ENCODE results near the gene RFX1. TPM values are rescaled to one million over a fixed set of nuclear protein-coding genes. Genes with fewer than 3 reads are reported as not detected.

The RFX1 gene
- total and polyA plus RNA-seq, 9 of the 15 experiments (the other 6 are each of a cell fraction or from before 2014, with no cell fraction given), result 0.14 to 19.3 (median 1.2) TPM

- TF ChIP-seq GTF2B (IDR thresholded peaks at IDR 0.05; ENCODE audit: extremely low read depth, insufficient read length) (no peak), L3MBTL2 (IDR thresholded peaks at IDR 0.05) (peak; percentile 60), ESRRA (IDR thresholded peaks at IDR 0.05; ENCODE audit: borderline replicate concordance, low read depth) (peak; percentile 28; the same call in 1 of the 2 replicates), ZNF592 (IDR thresholded peaks at IDR 0.05) (peak; percentile 60), MLLT1 (IDR thresholded peaks at IDR 0.05) (peak in 1 of 2 experiments; percentile 24; a peak in 1 of 4 replicates), RNF219 (CRISPR knock-in tag; IDR thresholded peaks at IDR 0.05) (no peak), MBD1 (CRISPR knock-in tag; IDR thresholded peaks at IDR 0.05) (peak; percentile 19; the same call in 1 of the 2 replicates), PML (IDR thresholded peaks at IDR 0.05; ENCODE audit: low read length) (no peak)
Measured at GRCh38 chr19:14015524-14016035, 9.5 kb upstream of the RFX1 start (continued).
